SK-N-SH (cell line): ENCODE data around the gene GALNS.

Source experiments
- CTCF ChIP-seq: fragments of 200-600 bp; sonication (generic); IDR thresholded peaks from 2 replicates; pipeline ENCODE4 v1.6.1; 2017; ENCODE audit warnings: antibody characterized with exemption, mild to moderate bottlenecking, moderate library complexity
- ELF1 ChIP-seq: IDR thresholded peaks from 2 replicates; pipeline ENCODE4 v1.4.0; 2012
- FOXM1 ChIP-seq: IDR thresholded peaks from 2 replicates; pipeline ENCODE4 v1.4.0; 2012; ENCODE audit warnings: low read depth, mild to moderate bottlenecking
- RAD21 ChIP-seq: IDR thresholded peaks from 2 replicates; pipeline ENCODE4 v1.6.1; 2012; ENCODE audit warnings: mild to moderate bottlenecking, low read length
- REST ChIP-seq: IDR thresholded peaks from 2 replicates; pipeline ENCODE4 v1.6.1; 2012; ENCODE audit warnings: mild to moderate bottlenecking, low read depth, low read length, moderate library complexity
- RFX5 ChIP-seq: IDR thresholded peaks from 2 replicates; pipeline ENCODE4 v1.6.1; 2012; ENCODE audit warnings: mild to moderate bottlenecking, improper control_type of control experiment, low read length
- SIN3A ChIP-seq: IDR thresholded peaks from 2 replicates; pipeline ENCODE4 v1.6.1; 2012; ENCODE audit warnings: low read depth, mild to moderate bottlenecking, low read length, moderate library complexity, borderline replicate concordance

GRCh38 chr16:88878967-88879787, 22.4 kb upstream of the GALNS start:
- TF ChIP-seq ELF1 (no peak), CTCF (no peak), RAD21 (no peak), REST (no peak), RFX5 (no peak), SIN3A (no peak), FOXM1 (no peak)
